ENCODE data around the gene PTGIS. TPM values are rescaled to one million over a fixed set of nuclear protein-coding genes. Genes with fewer than 3 reads are reported as not detected.

The PTGIS gene
- total RNA-seq, 2 donors from 2014 or later, result 12.9 to 34.6 TPM

GRCh38 chr20:49592120-49592519, 24.2 kb upstream of the PTGIS start:
- Histone ChIP-seq H3K4me3 (no peak overlapping the region), H3K36me3 (no peaks in the 10 kb centered on the region), H3K9me3 (no peaks in the 10 kb centered on the region), H3K27ac (no peak overlapping the region), H3K27me3 (replicated peaks; ENCODE audit: insufficient read depth) (no peaks in the 10 kb centered on the region), H3K4me1 (replicated peaks) (no peaks in the 10 kb centered on the region)
- TF ChIP-seq POLR2AphosphoS5 (IDR thresholded peaks at IDR 0.05), result no peak
- no peak for TF ChIP-seq CTCF (IDR thresholded peaks at IDR 0.05)
- no peak for TF ChIP-seq POLR2A (IDR thresholded peaks at IDR 0.05)
- DNase-seq (ENCODE audit: low spot score), result no peak
- intact Hi-C loops (cut with DNase I), result loop anchor here (5.0 kb wide), 1 partner anchor 35 kb away; no protein-coding TSS in a partner anchor

- H3K36me3 ChIP-seq, result no peaks in the 10 kb centered on the region
- intact Hi-C loops (cut with DNase I), result loop anchor here (5.0 kb wide), 1 partner anchor 34 kb away; no protein-coding TSS in a partner anchor
- whole genome bisulfite sequencing, result 64% methylated on average over 4 of the region's 4 CpGs
- no peaks in the 10 kb centered on the region for H3K4me1 ChIP-seq (replicated peaks)
- no peaks in the 10 kb centered on the region for H3K27me3 ChIP-seq (replicated peaks; ENCODE audit: insufficient read depth)
- H3K27ac ChIP-seq, result no peak overlapping the region
- no peak for TF ChIP-seq POLR2AphosphoS5 (IDR thresholded peaks at IDR 0.05)
- no peak overlapping the region for H3K4me3 ChIP-seq
- no peak for DNase-seq (ENCODE audit: low spot score)
- no peaks in the 10 kb centered on the region for H3K9me3 ChIP-seq
These were observed 23.4 kb upstream of the PTGIS start for GRCh38 chr20:49591217-49591865.

DNA sequence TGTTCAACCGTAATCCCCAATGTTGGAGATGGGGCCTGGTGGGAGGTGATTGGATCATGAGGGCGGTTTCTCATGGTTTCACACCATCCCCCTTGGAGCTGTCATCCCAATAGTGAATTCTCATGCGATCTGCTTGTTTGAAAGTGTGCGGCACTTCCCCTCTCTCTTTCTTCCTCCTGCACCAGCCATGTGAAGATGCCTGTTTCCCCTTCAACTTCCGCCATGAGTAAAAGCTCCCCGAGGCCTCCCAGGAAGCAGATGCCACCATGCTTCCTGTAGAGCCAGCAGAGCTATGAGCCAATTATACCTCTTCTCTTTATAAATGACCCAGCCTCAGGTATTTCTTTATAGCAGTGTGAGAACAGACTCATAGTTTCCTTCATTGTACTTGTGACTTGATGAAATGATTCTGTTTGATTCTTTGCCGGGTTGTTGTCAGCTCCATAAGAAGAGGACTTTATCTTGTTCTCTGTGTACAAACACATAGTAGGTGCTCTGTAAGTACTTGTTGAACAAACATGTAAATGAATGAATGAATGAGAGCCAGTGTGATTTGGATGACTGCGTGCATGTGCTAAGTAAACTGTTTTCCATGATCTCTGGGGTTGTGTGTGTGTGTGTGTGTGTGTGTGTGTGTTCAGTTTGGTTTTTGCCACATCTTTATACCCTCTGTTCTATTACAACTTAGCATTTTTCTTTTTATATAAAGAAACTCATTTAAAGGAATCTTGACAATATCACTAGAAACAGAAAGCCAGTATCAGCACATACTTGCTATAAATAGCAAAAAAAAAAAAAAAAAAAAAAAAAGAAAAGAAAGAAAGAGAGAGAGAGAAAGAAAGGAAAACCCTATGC, 22.5 kb upstream of the PTGIS start:
- Histone ChIP-seq H3K36me3 (no peaks in the 10 kb centered on the region), H3K9me3 (no peaks in the 10 kb centered on the region), H3K4me1 (replicated peaks) (no peaks in the 10 kb centered on the region), H3K27ac (no peak overlapping the region), H3K4me3 (no peak overlapping the region), H3K27me3 (replicated peaks; ENCODE audit: insufficient read depth) (no peaks in the 10 kb centered on the region)
- no peak for DNase-seq (ENCODE audit: low spot score)
- 91% methylated on average over 8 of the region's 8 CpGs for WGBS
- intact Hi-C loops (cut with DNase I), result loop anchor here (5.0 kb wide), 1 partner anchor 33 kb away; no protein-coding TSS in a partner anchor
- TF ChIP-seq POLR2AphosphoS5 (IDR thresholded peaks at IDR 0.05) (no peak), POLR2A (IDR thresholded peaks at IDR 0.05) (no peak), CTCF (IDR thresholded peaks at IDR 0.05) (no peak)

DNA sequence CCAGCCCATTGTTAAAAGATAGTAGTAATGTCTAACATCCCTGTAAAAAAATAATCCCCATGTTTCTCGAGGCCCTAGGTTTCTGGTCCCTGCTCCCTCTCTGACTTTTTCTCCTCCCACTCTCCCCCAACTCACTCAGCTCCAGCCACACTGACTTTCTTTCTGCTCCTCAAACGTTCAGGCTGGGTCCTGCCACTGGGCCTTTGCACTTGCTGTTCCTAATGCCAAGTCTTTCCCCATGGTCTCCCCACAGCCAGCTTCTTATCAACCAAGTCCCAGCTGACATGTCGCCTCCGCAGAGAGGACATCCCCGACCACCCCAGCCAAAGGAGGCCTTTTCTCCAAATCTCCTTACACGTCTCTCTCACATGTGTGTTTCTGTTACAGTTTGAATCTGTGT, 21.8 kb upstream of the PTGIS start:
- Histone ChIP-seq H3K4me1 (replicated peaks) (no peaks in the 10 kb centered on the region), H3K27me3 (replicated peaks; ENCODE audit: insufficient read depth) (no peaks in the 10 kb centered on the region), H3K27ac (no peak overlapping the region), H3K36me3 (no peaks in the 10 kb centered on the region), H3K9me3 (no peaks in the 10 kb centered on the region), H3K4me3 (no peak overlapping the region)
- TF ChIP-seq POLR2AphosphoS5 (IDR thresholded peaks at IDR 0.05), result no peak
- no peak for TF ChIP-seq POLR2A (IDR thresholded peaks at IDR 0.05)
- no peak for TF ChIP-seq CTCF (IDR thresholded peaks at IDR 0.05)
- intact Hi-C loops (cut with DNase I), result loop anchor here (5.0 to 10.0 kb wide), 2 partner anchors 32 to 205 kb away; no protein-coding TSS in a partner anchor
- 89% methylated on average over 6 of the region's 6 CpGs for WGBS
- no peak for DNase-seq (ENCODE audit: low spot score)

DNA sequence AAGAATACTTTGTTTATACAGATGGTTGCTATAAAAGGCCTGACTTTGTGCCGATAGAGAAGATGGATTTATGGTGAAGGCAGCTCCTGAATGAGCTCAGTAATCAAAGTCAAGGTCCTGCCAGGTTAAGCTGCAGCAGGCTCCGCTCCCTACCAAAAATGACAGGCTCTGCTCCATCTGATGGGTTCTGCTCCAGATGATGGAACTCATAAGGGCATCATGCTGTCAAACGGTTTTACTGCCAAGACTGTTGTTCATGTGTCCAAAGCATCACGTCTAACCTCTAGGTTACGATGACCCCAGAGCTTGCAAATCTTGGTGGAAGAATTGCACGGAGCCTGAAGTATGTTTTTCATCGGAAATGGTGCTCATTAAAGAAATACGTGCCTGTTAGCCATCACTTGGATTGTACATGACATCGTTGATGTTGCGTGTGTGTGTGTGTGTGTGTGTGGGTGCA, 19.2 kb upstream of the PTGIS start:
- no peaks in the 10 kb centered on the region for H3K4me1 ChIP-seq (replicated peaks)
- WGBS, result 26% methylated on average over 10 of the region's 10 CpGs
- H3K27me3 ChIP-seq (replicated peaks; ENCODE audit: insufficient read depth), result no peaks in the 10 kb centered on the region
- intact Hi-C loops (cut with DNase I), result loop anchor here (10.0 kb wide), 1 partner anchor 202 kb away; no protein-coding TSS in a partner anchor
- DNase-seq (ENCODE audit: low spot score), result no peak
- H3K4me3 ChIP-seq, result no peak overlapping the region
- H3K9me3 ChIP-seq, result no peaks in the 10 kb centered on the region
- no peaks in the 10 kb centered on the region for H3K36me3 ChIP-seq
- TF ChIP-seq CTCF (IDR thresholded peaks at IDR 0.05) (no peak), POLR2A (IDR thresholded peaks at IDR 0.05) (no peak), POLR2AphosphoS5 (IDR thresholded peaks at IDR 0.05) (no peak)
- H3K27ac ChIP-seq, result no peak overlapping the region

Data from prostate gland (tissue), 2 donors.